CD4-positive, alpha-beta T cell treated with Interleukin-6 for 4 hours (primary cell): ENCODE measurements around the gene VEGFA.

ENCODE experiments used
- DNase-seq: peaks from one replicate; pipeline ENCODE4 v3.0.0-alpha.2; 2020; ENCODE audit warnings: mixed read lengths

The VEGFA gene

GRCh38 chr6:43769526-43770371 lies at the start of gene VEGFA:
Gene VEGFA, plus strand, starts transcription at chr6:43770211.
- DNase-seq, result peak; percentile 91

- DNase-seq, result no peak
Observed at GRCh38 chr6:43720999-43721398, 49.0 kb upstream of the VEGFA start.

- DNase-seq, result no peak
Observed at GRCh38 chr6:43722920-43723545, 47.0 kb upstream of the VEGFA start.

GRCh38 chr6:43723737-43724295 lies 46.2 kb upstream of the VEGFA start:
- peak; percentile 74 for DNase-seq

- peak; percentile 3 for DNase-seq
Observed at GRCh38 chr6:43724354-43724753, 45.7 kb upstream of the VEGFA start.

- peak; percentile 70 for DNase-seq
Observed at GRCh38 chr6:43724914-43725642, 44.9 kb upstream of the VEGFA start.

- no peak for DNase-seq
Observed at GRCh38 chr6:43725643-43726580, 44.1 kb upstream of the VEGFA start.

GRCh38 chr6:43727634-43728033 lies 42.4 kb upstream of the VEGFA start:
- DNase-seq, result no peak

GRCh38 chr6:43728586-43728985 lies 41.4 kb upstream of the VEGFA start:
- DNase-seq, result no peak

- DNase-seq, result no peak
Observed at GRCh38 chr6:43729537-43729936, 40.5 kb upstream of the VEGFA start.

GRCh38 chr6:43730634-43731033 lies 39.4 kb upstream of the VEGFA start:
- DNase-seq, result no peak

- no peak for DNase-seq
Observed at GRCh38 chr6:43733471-43734293, 36.3 kb upstream of the VEGFA start.

GRCh38 chr6:43734294-43734665 lies 35.7 kb upstream of the VEGFA start:
- no peak for DNase-seq

GRCh38 chr6:43735642-43736199 lies 34.3 kb upstream of the VEGFA start:
- no peak for DNase-seq

- no peak for DNase-seq
Observed at GRCh38 chr6:43736211-43736786, 33.7 kb upstream of the VEGFA start.

GRCh38 chr6:43736844-43737243 lies 33.2 kb upstream of the VEGFA start:
- no peak for DNase-seq

- DNase-seq, result no peak
Observed at GRCh38 chr6:43737272-43738081, 32.5 kb upstream of the VEGFA start.

GRCh38 chr6:43738267-43738676 lies 31.7 kb upstream of the VEGFA start:
- DNase-seq, result no peak

- no peak for DNase-seq
Observed at GRCh38 chr6:43738877-43739641, 31.0 kb upstream of the VEGFA start.
